SKM-1 treated with dmso at 0.1 percent for 144 hours (cell line): ENCODE measurements around the gene GCDH.
"Not testable (repeated sequence)": the region's sequence is repeated elsewhere in the genome, so short reads cannot be mapped to it uniquely, and the experiment has no call there.

Source experiments
- DNase-seq: peaks from one replicate; lab custom pipeline; 2025; ENCODE audit not compliant: unreplicated experiment; lab: John Stamatoyannopoulos, UW

Gene GCDH

GRCh38 chr19:12890787-12891552, at the start of gene GCDH:
GCDH (plus strand) TSS chr19:12891160; CDS start chr19:12891305, 145 bp downstream.
- peak; percentile 100 for DNase-seq

GRCh38 chr19:12842511-12842910, 48.4 kb upstream of the GCDH start:
- no peak for DNase-seq

GRCh38 chr19:12843328-12843727, 47.6 kb upstream of the GCDH start:
- no peak for DNase-seq

DNA sequence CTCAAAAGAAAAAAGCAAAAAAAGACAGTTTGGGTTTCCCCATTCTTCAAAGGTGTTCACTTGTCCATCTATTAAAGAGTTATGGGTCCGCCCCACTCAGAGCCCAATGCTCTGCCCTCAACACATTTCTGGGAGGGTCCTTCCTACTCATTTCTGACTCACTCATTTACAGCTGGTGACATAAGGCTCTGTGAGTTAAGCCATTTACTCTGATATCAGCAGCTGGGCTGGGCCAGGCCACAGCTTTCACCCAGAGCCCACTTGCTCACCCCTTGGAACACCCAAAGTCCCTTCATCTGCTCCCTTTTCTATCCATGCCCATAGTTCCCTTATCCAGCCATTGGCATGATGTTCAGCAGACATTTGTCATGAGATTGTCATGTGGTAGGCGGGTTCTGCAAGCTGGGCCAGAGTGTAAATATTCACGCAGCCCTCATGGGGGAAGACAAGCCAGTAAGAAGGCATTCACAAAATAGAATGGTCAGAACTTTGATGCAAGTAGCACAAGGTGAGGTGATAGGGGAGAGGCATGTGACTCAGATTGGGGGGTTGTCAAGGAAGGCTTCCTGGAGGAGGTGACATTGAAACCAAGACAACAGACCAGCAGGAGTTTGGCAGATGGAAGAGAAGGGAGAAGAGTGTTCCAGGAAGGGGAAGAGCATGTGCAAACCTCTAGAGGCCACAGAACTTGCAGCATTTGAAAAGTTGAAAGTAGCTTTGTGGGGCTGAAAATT, 46.8 kb upstream of the GCDH start:
- DNase-seq = no peak

DNA sequence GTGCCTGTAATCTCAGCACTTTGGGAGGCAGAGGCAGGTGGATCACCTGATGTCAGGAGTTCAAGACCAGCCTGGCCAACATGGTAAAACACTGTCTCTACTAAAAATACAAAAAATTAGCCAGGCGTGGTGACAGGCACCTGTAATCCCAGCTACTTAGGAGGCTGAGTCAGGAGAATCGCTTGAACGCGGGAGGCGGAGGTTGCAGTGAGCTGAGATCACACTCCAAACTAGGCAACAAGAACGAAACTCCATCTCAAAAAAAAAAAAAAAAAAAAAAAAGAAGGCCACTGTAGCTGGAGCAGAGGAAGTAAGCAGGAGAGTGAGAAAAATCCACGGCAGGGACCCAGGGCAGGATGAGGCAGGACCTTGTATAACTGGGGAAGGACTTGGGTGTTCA, 44.3 kb upstream of the GCDH start:
- not testable (repeated sequence) for DNase-seq

GRCh38 chr19:12847159-12848139, 43.5 kb upstream of the GCDH start:
- peak; percentile 79 for DNase-seq

- DNase-seq = no peak
Measured at GRCh38 chr19:12856653-12857052, 34.3 kb upstream of the GCDH start.

- no peak for DNase-seq
Measured at GRCh38 chr19:12858041-12858928, 32.7 kb upstream of the GCDH start.

GRCh38 chr19:12859546-12859945, 31.4 kb upstream of the GCDH start:
- DNase-seq = no peak

- no peak for DNase-seq
Measured at GRCh38 chr19:12864143-12864542, 26.8 kb upstream of the GCDH start.

- DNase-seq = no peak
Measured at GRCh38 chr19:12864721-12865715, 25.9 kb upstream of the GCDH start.

- no peak for DNase-seq
Measured at GRCh38 chr19:12865746-12866415, 25.1 kb upstream of the GCDH start.

DNA sequence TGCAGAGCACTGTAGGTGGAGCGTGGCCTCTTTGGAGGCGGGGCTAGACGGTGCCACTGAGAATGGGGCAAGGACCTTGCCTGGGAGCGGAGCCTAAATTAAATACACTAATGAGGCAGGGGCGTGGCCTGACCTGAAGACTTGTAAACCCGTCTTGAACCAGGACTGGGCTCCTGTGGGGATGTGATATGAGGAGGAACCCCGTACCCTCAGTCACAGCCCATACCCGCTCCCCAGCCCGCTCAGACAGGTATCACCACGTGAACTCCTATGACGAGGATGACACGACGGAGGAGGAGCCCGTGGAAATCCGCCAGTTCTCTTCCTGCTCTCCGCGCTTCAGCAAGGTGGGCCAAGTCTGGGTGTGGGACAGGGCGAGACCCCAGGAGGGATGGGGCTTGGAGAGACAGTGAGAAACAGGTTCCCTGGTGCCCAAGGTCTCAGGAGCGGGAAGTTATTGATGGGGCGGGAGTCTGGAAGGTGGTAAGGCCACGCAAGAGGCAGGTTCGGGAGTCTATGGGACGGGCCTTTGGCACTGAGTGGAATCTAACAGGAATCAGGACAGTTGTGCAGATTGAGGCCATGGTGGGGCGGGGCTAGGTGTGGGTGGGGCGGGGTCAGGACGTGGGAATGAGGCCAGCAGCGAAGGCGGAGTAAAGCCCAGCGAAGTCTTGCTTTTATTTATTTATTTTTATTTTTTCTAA, 24.4 kb upstream of the GCDH start:
- DNase-seq = no peak

DNA sequence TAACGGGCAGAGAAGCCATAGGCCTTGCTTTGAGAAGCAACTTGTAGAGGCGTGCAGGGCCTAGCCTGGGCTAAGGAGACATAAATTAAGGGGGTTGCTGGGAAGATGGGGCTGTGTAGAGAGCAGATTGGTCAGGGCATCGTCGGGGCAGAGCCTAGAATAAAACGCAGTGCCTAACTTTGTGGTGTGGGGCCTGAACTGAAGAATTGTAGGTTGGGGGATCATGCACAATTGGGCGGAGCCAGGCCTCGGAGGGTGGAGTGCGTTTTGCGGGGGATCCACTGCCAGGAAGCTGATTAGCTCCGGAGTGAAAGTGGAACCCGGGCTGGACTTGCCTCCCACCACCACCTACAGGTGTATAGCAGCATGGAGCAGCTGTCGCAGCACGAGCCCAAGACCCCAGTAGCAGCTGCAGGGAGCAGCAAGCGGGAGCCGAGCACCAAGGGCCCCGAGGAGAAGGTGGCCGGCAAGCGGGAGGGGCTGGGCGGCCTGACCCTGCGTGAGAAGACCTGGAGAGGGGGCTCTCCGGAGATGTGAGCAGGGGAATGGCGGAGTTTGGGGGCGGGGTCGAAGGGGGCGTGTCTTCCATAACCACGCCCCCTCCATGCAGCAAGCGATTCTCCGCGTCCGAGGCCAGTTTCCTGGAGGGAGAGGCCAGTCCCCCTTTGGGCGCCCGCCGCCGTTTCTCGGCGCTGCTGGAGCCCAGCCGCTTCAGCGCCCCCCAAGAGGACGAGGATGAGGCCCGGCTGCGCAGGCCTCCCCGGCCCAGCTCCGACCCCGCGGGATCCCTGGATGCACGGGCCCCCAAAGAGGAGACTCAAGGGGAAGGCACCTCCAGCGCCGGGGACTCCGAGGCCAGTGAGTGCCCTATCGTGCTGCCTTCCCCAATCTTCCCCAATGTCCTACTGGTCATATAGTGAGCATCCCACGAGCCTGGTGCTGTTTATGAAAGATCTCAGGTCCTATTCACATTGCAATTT, 23.6 kb upstream of the GCDH start:
- DNase-seq = no peak

DNA sequence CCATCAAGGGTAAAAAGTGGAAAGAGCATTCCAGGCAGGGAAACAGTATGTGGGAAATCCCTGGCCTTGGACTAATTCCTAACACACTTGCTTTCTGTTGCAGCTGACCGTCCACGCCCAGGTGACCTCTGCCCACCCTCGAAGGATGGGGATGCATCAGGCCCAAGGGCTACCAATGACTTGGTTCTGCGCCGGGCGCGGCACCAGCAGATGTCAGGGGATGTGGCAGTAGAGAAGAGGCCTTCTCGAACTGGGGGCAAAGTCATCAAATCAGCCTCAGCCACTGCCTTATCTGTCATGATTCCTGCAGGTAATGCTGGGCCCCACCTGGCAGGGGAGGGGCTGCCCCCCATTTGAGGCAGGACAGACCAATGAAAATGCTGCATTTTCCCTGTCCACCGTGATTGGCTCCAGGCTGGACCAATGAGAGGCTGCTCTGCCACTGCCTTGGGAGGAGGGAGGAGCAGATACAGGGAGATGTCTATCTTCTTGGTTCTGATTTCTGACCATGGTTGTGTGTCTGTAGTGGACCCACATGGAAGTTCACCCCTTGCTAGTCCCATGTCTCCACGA, 22.3 kb upstream of the GCDH start:
- no peak for DNase-seq

GRCh38 chr19:12871681-12872080, 19.3 kb upstream of the GCDH start:
- DNase-seq = no peak
